Epithelial cell of esophagus (primary cell): ENCODE data around the gene RPS10.

Experiments
- DNase-seq: peaks from one replicate; pipeline ENCODE4 v3.0.0; 2010; ENCODE audit warnings: low read depth
- H3K4me3 ChIP-seq: 2 replicates; pipeline ENCODE4 v1.5.1; 2011; ENCODE audit warnings: mild to moderate bottlenecking, low read length, control low read depth
- CTCF ChIP-seq: IDR thresholded peaks from 2 replicates; pipeline ENCODE4 v1.5.1; 2011; ENCODE audit warnings: low read depth, mild to moderate bottlenecking, low read length, control low read depth, inconsistent platforms; ENCODE audit not compliant: insufficient read depth; ENCODE audit errors: missing control alignments

RPS10 gene

GRCh38 chr6:34370361-34370760, 55.5 kb downstream of the RPS10 start:
- H3K4me3 ChIP-seq, result no peak overlapping the region
- no peak for DNase-seq
- TF ChIP-seq CTCF, result no peak

DNA sequence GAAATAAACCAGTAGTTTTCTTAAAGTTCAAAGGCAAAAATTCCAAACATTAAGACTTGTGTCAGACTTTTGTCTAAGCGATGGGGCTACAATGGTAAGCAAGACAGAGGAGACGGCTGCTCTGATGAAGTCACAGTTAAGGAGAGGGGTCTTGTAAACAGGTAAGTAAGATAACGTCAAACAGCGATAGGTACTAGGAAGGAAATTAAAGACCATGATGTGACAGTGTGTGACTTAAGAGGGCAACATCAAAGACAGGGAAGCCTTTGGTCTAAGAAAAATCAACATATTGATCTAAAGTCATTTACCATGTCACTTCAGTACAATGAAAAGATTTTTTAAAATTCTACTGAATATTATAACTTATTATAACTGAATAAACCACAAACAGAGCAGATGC, 56.5 kb downstream of the RPS10 start:
- DNase-seq, result no peak
- no peak for TF ChIP-seq CTCF
- H3K4me3 ChIP-seq, result no peak overlapping the region
